ENCODE data around the gene NID2. TPM values are rescaled to one million over a fixed set of nuclear protein-coding genes. Genes with fewer than 3 reads are reported as not detected.
A peak's percentile ranks its signal among the peaks of the same experiment; 100 is the strongest.

The NID2 gene
- total and polyA plus RNA-seq, 2 donors (not counting 1 experiment from before 2014, with no cell fraction given): not detected

GRCh38 chr14:52071675-52072074 is 2.8 kb upstream of the NID2 start:
- Histone ChIP-seq H3K9me3 (ENCODE audit: control extremely low read depth in 1 of 3, control insufficient read depth in 2 of 3, insufficient read depth in 1 of 3, low read length in 2 of 3) (peaks cover 0 to 18% (median 0%) of the 10 kb centered on the region in 3 donors), H2AFZ (ENCODE audit: insufficient read depth, low read depth, low read length, poor library complexity, severe bottlenecking) (no peak overlapping the region), H3K27me3 (replicated peaks in 1 of 4; ENCODE audit: control extremely low read depth in 1 of 4, control insufficient read depth in 3 of 4, insufficient read depth in 4 of 4, low read length in 3 of 4) (peaks cover 0 to 37% (median 23%) of the 10 kb centered on the region in 4 experiments), H3K36me3 (replicated peaks in 1 of 2; ENCODE audit: control extremely low read depth in 1 of 2, control insufficient read depth in 1 of 2, extremely low read depth in 1 of 2, insufficient read depth in 2 of 2, low read length in 1 of 2) (no peaks in the 10 kb centered on the region), H3K79me2 (ENCODE audit: control insufficient read depth, insufficient read depth, low read length) (no peaks in the 10 kb centered on the region), H3K9ac (ENCODE audit: low read length) (no peak overlapping the region), H3K27ac (ENCODE audit: low read length in 2 of 2) (no peak overlapping the region), H3K4me2 (replicated peaks; ENCODE audit: low read depth, low read length, poor library complexity, severe bottlenecking) (no peak overlapping the region), H3K4me3 (ENCODE audit: control extremely low read depth in 1 of 5, extremely low read depth in 1 of 5, insufficient read depth in 1 of 5, low read depth in 2 of 5, low read length in 4 of 5) (no peak overlapping the region), H3K4me1 (ENCODE audit: control insufficient read depth in 2 of 2, insufficient read depth in 2 of 2, low read length in 2 of 2) (peaks cover 27 to 28% of the 10 kb centered on the region in 2 donors), H4K20me1 (ENCODE audit: control insufficient read depth, insufficient read depth, low read length, poor library complexity, severe bottlenecking) (no peaks in the 10 kb centered on the region)
- H3K9me3 Mint-ChIP-seq (ENCODE audit: insufficient read depth): no peaks in the 10 kb centered on the region
- peaks cover 22% of the 10 kb centered on the region for H3K4me1 Mint-ChIP-seq
- intact Hi-C loops (cut with micrococcal nuclease): no loop called here
- DNase-seq (no peak), ATAC-seq (ENCODE audit: low read depth) (no peak)
- peaks cover 44% of the 10 kb centered on the region for H3K27me3 Mint-ChIP-seq
- ChIA-PET POLR2A (no interaction called here), CTCF (interaction anchor here (0.6 to 1.3 kb wide), 2 partner anchors 13 to 1083 kb away, joined by 3 to 4 read pairs; no protein-coding TSS in a partner anchor)
- TF ChIP-seq EZH2 (IDR thresholded peaks at IDR 0.05; ENCODE audit: borderline replicate concordance, insufficient read depth, low read depth, low read length, poor library complexity, severe bottlenecking) (no peak), CTCF (IDR thresholded peaks at IDR 0.05) (no peak)
- H3K27ac Mint-ChIP-seq: no peak overlapping the region
- WGBS (ENCODE audit: insufficient coverage): 100% methylated on average over 2 of the region's 3 CpGs
- H3K4me3 Mint-ChIP-seq: no peak overlapping the region

- H3K9me3 ChIP-seq (ENCODE audit: control extremely low read depth in 1 of 3, control insufficient read depth in 2 of 3, insufficient read depth in 1 of 3, low read length in 2 of 3): peaks cover 0 to 18% (median 0%) of the 10 kb centered on the region in 3 donors
- Mint-ChIP-seq H3K4me1 (peaks cover 22% of the 10 kb centered on the region), H3K27me3 (peaks cover 36% of the 10 kb centered on the region), H3K9me3 (ENCODE audit: insufficient read depth) (no peaks in the 10 kb centered on the region), H3K27ac (no peak overlapping the region), H3K4me3 (peak overlapping the region; percentile 74)
- CTCF ChIA-PET: no interaction called here
- H3K27me3 ChIP-seq (replicated peaks in 1 of 4; ENCODE audit: control extremely low read depth in 1 of 4, control insufficient read depth in 3 of 4, insufficient read depth in 4 of 4, low read length in 3 of 4): peaks cover 0 to 42% (median 27%) of the 10 kb centered on the region in 4 experiments
- 75% methylated on average over 2 of the region's 3 CpGs for WGBS (ENCODE audit: insufficient coverage)
- no peak overlapping the region for H3K27ac ChIP-seq (ENCODE audit: low read length in 2 of 2)
- peak overlapping the region; percentile 92 for H3K4me2 ChIP-seq (replicated peaks; ENCODE audit: low read depth, low read length, poor library complexity, severe bottlenecking)
- H4K20me1 ChIP-seq (ENCODE audit: control insufficient read depth, insufficient read depth, low read length, poor library complexity, severe bottlenecking): no peaks in the 10 kb centered on the region
- ATAC-seq (ENCODE audit: low read depth) (no peak), DNase-seq (no peak)
- no peak overlapping the region for H3K4me3 ChIP-seq (ENCODE audit: control extremely low read depth in 1 of 5, extremely low read depth in 1 of 5, insufficient read depth in 1 of 5, low read depth in 2 of 5, low read length in 4 of 5)
- TF ChIP-seq CTCF (IDR thresholded peaks at IDR 0.05): no peak
- H3K36me3 ChIP-seq (replicated peaks in 1 of 2; ENCODE audit: control extremely low read depth in 1 of 2, control insufficient read depth in 1 of 2, extremely low read depth in 1 of 2, insufficient read depth in 2 of 2, low read length in 1 of 2): no peaks in the 10 kb centered on the region
- POLR2A ChIA-PET: no interaction called here
- intact Hi-C loops (cut with micrococcal nuclease): no loop called here
- peaks cover 27 to 28% of the 10 kb centered on the region in 2 donors for H3K4me1 ChIP-seq (ENCODE audit: control insufficient read depth in 2 of 2, insufficient read depth in 2 of 2, low read length in 2 of 2)
- no peak overlapping the region for H2AFZ ChIP-seq (ENCODE audit: insufficient read depth, low read depth, low read length, poor library complexity, severe bottlenecking)
- H3K9ac ChIP-seq (ENCODE audit: low read length): peak overlapping the region; percentile 61
- H3K79me2 ChIP-seq (ENCODE audit: control insufficient read depth, insufficient read depth, low read length): no peaks in the 10 kb centered on the region
Measured at GRCh38 chr14:52070051-52070431, 1.2 kb upstream of the NID2 start.

All from B cell (primary cell).